Measurements from ENCODE around the gene GALNTL6.
A peak's percentile ranks its signal among the peaks of the same experiment; 100 is the strongest.
"Not testable (repeated sequence)": the region's sequence is repeated elsewhere in the genome, so short reads cannot be mapped to it uniquely, and the experiment has no call there.

The GALNTL6 gene

GRCh38 chr4:173001571-173001970 lies 1188.4 kb downstream of the GALNTL6 start:
- no peak for DNase-seq

DNA sequence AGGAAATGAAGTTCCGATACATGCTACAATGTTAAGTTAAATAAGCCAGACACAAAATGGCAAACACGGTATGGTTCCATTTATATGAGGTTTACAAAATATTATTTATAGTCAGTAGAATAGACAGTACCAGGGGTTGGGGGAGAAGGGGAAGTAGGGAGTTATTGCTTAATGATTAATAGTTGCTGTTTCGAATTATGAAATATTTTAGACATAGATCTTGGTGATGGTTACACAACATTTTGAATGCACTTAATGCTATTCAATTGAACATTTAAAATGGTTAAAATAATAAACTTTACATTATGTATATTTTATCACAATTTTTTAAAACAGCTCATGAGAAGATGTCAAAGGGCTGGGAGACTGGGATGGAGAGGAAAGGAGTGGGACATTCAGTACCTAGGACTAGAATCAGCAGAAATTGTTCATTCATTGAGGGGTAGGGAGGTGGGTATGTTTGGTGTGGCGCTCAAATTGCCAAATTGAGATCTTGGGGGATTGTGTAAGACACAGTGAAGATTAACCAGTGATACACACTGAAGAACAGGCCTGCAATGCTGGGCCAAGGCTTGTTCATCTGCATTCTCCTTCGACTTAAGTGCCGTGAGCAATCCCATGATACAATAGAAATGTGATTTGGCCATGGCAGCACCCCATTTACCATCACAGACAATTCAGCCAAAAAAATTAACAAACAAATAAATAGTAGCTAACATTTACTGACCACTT lies 1189.8 kb downstream of the GALNTL6 start:
- peak; percentile 62 for DNase-seq

DNA sequence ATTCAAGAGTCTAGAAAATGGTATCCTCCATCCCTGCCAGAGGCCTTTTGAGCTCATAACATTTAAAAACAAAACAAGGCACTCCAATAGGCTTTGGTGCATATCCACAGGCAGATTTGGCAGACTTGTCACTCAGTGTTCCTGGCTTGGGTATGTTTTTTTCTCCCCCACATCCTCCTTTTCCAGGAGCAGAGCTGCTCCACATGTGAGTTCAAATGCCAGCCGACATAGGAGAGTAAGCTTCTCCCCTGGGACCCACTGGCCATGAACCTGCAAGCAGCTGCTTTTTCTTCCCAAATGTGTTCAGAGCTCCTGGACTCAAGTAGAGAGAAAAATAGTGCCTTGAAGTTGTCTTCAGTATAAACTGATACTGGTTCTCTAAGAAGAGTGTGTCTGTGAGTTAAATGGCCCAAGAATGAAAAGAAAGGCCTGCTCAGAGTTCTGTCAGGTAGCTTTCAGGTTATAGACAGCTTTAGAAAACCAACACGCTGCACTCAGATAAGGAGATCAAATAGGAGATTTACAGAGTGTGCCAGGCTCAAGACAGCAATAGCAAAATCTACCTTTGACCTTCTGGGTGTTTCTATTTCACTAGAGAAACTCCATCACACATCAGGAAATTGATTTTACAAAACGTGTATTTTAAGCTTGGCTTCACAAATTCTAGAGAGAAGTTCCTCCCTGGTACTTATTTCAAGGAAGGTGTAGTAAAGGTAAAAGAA lies 1192.9 kb downstream of the GALNTL6 start:
- DNase-seq: no peak

GRCh38 chr4:173008436-173008835 lies 1195.2 kb downstream of the GALNTL6 start:
- no peak for DNase-seq

DNA sequence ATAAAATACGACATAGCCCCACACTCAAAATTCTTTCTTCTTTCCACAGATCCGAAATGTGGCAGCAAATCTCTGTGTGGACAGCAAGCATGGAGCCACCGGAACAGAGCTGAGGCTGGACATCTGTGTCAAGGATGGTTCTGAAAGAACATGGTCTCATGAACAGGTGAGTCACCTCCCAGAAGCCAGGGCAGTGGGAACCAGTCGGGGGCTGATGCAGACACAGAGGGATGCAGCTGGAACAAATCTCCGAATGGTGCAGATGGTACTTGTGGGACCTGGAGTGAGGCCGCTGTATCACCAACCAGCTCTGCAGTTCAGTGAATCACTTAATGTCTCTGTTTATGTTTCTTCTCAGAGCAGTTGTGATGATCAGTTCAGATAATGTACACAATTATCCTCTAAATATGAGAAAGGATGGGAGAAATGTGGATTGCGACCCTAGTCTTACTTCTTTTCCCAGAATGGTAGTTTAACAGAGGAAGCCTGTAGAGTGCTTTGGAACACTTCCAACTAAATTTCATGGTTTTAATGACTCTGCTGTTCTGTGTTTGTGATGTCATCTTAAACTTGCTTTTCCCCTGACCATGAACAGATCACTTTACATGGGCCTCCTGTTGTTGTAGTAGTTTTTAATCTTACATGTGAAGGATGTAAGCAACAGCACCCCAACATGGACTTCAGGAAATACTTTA lies 1196.1 kb downstream of the GALNTL6 start:
- DNase-seq: peak; percentile 28

- DNase-seq: no peak
Measured at GRCh38 chr4:173012608-173013007, 1199.4 kb downstream of the GALNTL6 start.

DNA sequence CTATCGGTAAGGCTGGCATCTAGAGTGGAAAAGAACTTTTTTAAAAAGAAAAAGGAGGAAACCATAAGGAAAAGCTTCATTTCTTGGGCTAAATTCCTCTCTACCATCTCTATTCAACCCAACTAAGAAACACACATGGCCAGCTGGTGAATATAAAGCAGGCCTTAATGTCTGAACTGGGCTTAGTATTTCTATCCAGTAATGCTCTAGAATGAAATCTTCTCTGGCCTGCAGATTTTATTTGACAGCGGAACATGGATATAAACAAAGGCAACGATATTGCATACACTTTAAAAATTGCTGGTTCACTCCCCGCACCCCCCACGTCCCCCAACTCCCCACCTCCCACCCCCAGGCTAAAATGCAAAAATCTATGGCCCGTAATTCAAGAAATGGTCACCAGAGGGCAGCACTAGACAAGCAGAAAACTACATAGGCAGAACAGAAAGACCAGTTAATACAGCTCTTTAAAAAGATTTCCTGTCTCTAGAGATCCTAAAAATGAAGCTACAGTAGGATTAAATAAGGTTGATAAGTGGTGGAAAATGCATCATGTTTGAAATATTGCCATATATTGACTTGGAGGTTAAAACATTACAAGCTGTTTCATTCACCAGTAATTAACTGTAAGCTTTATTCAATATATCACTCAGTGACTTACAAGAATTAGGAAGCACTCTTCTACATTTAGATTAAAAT lies 1200.2 kb downstream of the GALNTL6 start:
- peak; percentile 64 for DNase-seq

DNA sequence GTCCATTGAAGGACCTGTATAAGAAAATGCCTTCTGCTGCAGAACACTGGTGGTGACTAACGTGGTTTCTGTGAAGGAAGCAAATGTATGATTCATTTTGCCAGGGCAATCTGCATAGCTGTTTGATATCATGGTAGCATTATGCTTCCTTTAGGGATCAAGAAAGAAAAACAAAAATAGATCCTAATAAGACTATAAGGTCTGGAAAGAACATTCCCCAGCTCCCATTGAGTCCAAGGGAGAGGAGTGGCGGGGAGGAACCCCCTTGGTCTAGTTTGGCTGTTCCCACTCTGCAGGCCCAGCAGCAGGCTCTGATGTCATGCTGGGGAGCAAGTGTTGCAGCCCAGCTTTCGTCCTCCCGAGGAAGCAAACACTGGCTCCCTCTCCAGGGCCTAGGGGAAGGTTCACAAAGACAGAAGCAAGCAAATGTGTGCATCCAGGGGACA lies 1200.9 kb downstream of the GALNTL6 start:
- peak; percentile 20 for DNase-seq

DNA sequence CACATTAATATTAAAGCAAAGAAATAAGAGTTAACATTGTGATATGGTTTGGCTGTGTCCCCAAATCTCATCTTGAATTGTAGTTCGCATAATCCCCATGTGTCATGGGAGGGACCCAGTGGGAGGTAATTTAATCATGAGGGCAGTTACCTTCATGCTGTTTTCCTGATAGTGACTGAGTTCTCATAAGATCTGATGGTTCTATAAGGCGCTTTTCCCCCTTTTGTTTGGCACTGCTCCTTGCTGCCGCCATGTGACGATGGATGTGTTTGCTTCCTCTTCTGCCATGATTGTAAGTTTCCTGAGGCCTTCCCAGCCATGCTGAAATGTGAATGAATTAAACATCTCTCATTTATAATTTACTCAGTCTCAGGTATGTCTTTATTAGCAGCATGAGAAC lies 1201.6 kb downstream of the GALNTL6 start:
- no peak for DNase-seq

DNA sequence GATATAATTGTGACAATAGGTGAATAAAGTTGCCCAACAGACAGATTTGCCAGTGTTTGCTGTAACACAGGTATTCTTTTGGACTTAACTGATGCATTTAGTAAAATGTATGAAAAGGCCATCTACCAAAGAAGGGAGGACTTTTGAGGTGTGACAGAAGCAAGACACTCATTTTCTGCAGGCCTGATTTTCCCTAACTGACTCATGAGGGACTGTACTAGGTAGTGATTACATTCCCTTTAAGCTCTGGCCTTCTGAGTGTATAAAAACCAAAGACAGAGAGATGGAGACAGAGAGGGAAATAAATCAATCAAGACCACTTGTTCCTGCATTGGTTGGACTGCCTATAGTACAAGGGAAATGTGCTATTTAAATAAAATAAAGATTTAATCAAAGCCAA lies 1204.6 kb downstream of the GALNTL6 start:
- DNase-seq: no peak

GRCh38 chr4:173018446-173018845 lies 1205.2 kb downstream of the GALNTL6 start:
- DNase-seq: no peak

DNA sequence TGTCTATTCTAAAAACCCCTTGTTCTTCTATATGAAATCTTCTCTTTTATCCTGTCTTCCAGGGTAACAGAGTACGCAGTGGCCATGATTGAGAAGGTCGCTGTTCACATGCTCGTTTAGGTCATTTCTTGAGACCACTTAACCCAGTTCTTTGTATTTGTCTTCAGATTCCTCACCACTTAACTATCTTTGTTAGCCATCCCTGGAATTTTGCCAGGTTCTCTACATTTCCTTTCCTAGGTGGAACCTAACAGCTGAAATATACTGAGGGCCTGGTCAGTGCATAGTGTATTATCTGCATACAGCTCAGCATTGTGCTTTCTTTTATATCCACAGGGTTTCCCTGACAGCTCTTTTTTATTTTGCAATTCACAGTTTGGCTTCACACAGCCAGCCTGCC lies 1206.5 kb downstream of the GALNTL6 start:
- DNase-seq: no peak

GRCh38 chr4:173021746-173022573 lies 1208.8 kb downstream of the GALNTL6 start:
- DNase-seq: peak; percentile 52

DNA sequence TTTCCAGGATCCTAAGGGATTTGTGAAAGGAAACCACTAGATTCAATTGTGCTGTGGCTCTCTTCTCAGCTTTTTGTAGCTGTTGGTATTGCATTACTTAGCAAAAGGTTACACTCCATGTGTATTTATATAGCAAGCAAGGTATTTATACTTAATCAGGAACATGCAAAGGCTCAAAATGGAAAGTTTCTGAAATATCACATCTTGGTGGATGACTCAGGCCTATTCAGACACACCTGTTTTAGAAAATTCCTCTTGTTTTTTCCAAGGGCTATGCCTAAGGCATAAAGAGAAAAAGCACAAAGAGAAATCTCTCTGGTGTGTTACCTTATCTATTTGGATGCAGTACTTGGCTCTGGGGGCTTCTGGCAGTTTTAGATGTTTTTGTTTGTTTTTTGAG lies 1211.0 kb downstream of the GALNTL6 start:
- no peak for DNase-seq

GRCh38 chr4:173025131-173025530 lies 1211.9 kb downstream of the GALNTL6 start:
- peak; percentile 87 for DNase-seq

- DNase-seq: no peak
Measured at GRCh38 chr4:173037242-173037641, 1224.0 kb downstream of the GALNTL6 start.

- DNase-seq: no peak
Measured at GRCh38 chr4:173038192-173038896, 1225.1 kb downstream of the GALNTL6 start.

- peak; percentile 16 for DNase-seq
Measured at GRCh38 chr4:173039617-173040577, 1226.7 kb downstream of the GALNTL6 start.

GRCh38 chr4:173041482-173041881 lies 1228.3 kb downstream of the GALNTL6 start:
- DNase-seq: no peak

DNA sequence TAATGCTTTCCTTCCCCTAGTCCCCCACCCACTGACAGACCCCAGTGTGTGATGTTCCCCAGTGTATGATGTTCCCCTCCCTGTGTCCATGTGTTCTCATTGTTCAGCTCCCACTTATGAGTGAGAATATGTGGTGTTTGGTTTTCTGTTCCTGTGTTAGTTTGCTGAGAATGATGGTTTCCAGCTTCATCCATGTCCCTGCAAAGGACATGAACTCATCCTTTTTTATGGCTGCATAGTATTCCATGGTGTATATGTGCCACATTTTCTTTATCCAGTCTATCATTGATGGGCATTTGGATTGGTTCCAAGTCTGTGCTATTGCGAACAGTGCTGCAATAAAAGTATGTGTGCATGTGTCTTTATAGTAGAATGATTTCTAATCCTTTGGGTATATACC lies 1228.9 kb downstream of the GALNTL6 start:
- not testable (repeated sequence) for DNase-seq
